H1 (cell line): ENCODE results near the gene APOA1.

Experiments used
- BACH1 ChIP-seq: IDR thresholded peaks from 2 replicates; pipeline ENCODE4 v1.6.1; 2012; ENCODE audit warnings: low read length, improper control_type of control experiment
- CEBPB ChIP-seq: IDR thresholded peaks from 2 replicates; pipeline ENCODE4 v1.6.1; 2012; ENCODE audit warnings: low read depth, low read length
- EGR1 ChIP-seq: IDR thresholded peaks from 2 replicates; pipeline ENCODE4 v1.6.1; 2011; ENCODE audit warnings: low read depth, low read length, borderline replicate concordance
- EP300 ChIP-seq, 2 experiments: IDR thresholded peaks; 1 replicate in 1 of 2; 2 replicates in 1 of 2; pipeline ENCODE4 v1.6.1; 2011 to 2012; ENCODE audit warnings: low read depth in 2 of 2, low read length in 2 of 2, mild to moderate bottlenecking in 2 of 2, borderline replicate concordance in 1 of 2, inconsistent platforms in 1 of 2, moderate library complexity in 1 of 2
- EZH2 ChIP-seq: fragments of 200-600 bp; sonication (generic); IDR thresholded peaks from 2 replicates; pipeline ENCODE4 v1.7.1; 2012; ENCODE audit warnings: low read depth, mild to moderate bottlenecking, moderate library complexity, low read length, inconsistent platforms; ENCODE audit not compliant: severe bottlenecking
- KDM5A ChIP-seq: fragments of 200-600 bp; IDR thresholded peaks from 2 replicates; pipeline ENCODE4 v1.7.1; 2012; ENCODE audit warnings: mild to moderate bottlenecking, low read length, inconsistent platforms, mixed read lengths
- NANOG ChIP-seq: IDR thresholded peaks from 2 replicates; pipeline ENCODE4 v1.6.1; 2011; ENCODE audit warnings: low read length, low read depth, mild to moderate bottlenecking, inconsistent platforms; ENCODE audit not compliant: insufficient read depth, poor library complexity, severe bottlenecking
- POLR2A ChIP-seq, 2 experiments: IDR thresholded peaks; 1 replicate in 1 of 2; 2 replicates in 1 of 2; pipeline ENCODE4 v1.6.1; 2011; ENCODE audit warnings: low read depth in 2 of 2, low read length in 2 of 2, mild to moderate bottlenecking in 2 of 2; ENCODE audit errors: control extremely low read depth in 1 of 2
- POLR2AphosphoS5 ChIP-seq: IDR thresholded peaks from 2 replicates; pipeline ENCODE4 v1.6.1; 2011; ENCODE audit warnings: low read depth, low read length
- RBBP5 ChIP-seq: IDR thresholded peaks from 2 replicates; pipeline ENCODE4 v1.7.1; 2012; ENCODE audit warnings: low read depth, mild to moderate bottlenecking, inconsistent platforms, low read length, moderate library complexity, borderline replicate concordance
- TCF12 ChIP-seq: IDR thresholded peaks from 2 replicates; pipeline ENCODE4 v1.6.1; 2011; ENCODE audit warnings: low read depth, mild to moderate bottlenecking, low read length
- TF ChIP-seq, protein P1 (sequence below): IDR thresholded peaks from 2 replicates; pipeline ENCODE4 v1.6.1; 2012; ENCODE audit warnings: low read length, inconsistent platforms
- TF ChIP-seq, protein P2 (sequence below), 3 experiments: IDR thresholded peaks; 1 replicate in 2 of 3; 2 replicates in 1 of 3; pipeline versions ENCODE4 v1.5.1 to v1.6.1; 2011; ENCODE audit warnings: low read length in 3 of 3, mild to moderate bottlenecking in 3 of 3, inconsistent platforms in 2 of 3, low read depth in 1 of 3, moderate library complexity in 1 of 3; ENCODE audit not compliant: insufficient read depth in 1 of 3; ENCODE audit errors: control extremely low read depth in 1 of 3
- TF ChIP-seq, protein P3 (sequence below): IDR thresholded peaks from 2 replicates; pipeline ENCODE4 v1.6.1; 2011; ENCODE audit warnings: low read depth, mild to moderate bottlenecking, low read length; ENCODE audit not compliant: insufficient read depth

DNA sequence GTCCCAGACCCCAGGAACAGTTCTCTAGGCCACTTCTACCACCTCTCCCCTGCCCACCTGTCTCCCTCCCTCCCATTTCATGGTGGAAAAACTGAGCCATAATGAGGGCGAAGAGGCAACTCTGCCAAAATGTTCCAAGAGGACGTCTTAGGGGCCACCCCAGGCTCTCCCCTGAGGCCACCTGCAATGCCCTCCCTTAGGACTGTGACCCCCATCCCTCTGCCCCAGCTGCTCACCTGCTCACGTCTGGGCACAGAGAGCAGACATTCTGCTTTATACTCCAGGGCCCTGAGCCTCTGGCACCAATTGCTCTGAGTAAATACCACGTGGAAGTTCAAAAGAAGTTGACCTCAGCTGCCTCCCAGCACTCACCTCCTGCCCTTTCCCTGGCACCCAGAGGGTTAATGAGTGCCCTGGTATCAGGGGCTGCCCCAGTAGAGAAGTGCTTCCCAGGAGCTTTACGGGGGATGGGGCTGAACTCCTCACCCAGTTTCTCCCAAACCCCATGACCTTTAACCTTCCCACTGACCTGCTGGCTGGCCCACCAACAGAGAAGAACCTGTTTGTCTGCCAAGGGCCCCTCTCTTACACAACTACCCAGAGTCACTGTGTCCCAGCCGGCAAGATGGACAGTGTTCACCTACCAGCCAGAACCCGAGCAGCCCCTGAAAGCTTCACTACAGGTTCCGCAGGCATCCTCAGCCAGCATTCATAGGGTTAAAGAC is 45.1 kb downstream of the APOA1 start:
- TF ChIP-seq RBBP5 (no peak), POLR2AphosphoS5 (no peak), EGR1 (no peak), POLR2A (IDR thresholded peaks at IDR 0.05; ENCODE audit: control extremely low read depth in 1 of 2, low read depth in 2 of 2, low read length in 2 of 2) (no peak), EP300 (IDR thresholded peaks at IDR 0.05; ENCODE audit: borderline replicate concordance in 1 of 2, low read depth in 2 of 2, low read length in 2 of 2) (no peak), BACH1 (no peak), EZH2 (no peak), TCF12 (no peak), NANOG (no peak), KDM5A (no peak), CEBPB (no peak)
- TF ChIP-seq, protein P1, sequence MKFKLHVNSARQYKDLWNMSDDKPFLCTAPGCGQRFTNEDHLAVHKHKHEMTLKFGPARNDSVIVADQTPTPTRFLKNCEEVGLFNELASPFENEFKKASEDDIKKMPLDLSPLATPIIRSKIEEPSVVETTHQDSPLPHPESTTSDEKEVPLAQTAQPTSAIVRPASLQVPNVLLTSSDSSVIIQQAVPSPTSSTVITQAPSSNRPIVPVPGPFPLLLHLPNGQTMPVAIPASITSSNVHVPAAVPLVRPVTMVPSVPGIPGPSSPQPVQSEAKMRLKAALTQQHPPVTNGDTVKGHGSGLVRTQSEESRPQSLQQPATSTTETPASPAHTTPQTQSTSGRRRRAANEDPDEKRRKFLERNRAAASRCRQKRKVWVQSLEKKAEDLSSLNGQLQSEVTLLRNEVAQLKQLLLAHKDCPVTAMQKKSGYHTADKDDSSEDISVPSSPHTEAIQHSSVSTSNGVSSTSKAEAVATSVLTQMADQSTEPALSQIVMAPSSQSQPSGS = no peak
- TF ChIP-seq, protein P2, sequence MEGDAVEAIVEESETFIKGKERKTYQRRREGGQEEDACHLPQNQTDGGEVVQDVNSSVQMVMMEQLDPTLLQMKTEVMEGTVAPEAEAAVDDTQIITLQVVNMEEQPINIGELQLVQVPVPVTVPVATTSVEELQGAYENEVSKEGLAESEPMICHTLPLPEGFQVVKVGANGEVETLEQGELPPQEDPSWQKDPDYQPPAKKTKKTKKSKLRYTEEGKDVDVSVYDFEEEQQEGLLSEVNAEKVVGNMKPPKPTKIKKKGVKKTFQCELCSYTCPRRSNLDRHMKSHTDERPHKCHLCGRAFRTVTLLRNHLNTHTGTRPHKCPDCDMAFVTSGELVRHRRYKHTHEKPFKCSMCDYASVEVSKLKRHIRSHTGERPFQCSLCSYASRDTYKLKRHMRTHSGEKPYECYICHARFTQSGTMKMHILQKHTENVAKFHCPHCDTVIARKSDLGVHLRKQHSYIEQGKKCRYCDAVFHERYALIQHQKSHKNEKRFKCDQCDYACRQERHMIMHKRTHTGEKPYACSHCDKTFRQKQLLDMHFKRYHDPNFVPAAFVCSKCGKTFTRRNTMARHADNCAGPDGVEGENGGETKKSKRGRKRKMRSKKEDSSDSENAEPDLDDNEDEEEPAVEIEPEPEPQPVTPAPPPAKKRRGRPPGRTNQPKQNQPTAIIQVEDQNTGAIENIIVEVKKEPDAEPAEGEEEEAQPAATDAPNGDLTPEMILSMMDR (IDR thresholded peaks at IDR 0.05; ENCODE audit: control extremely low read depth in 1 of 3, insufficient read depth in 1 of 3, low read depth in 1 of 3, low read length in 3 of 3) = no peak
- TF ChIP-seq, protein P3, sequence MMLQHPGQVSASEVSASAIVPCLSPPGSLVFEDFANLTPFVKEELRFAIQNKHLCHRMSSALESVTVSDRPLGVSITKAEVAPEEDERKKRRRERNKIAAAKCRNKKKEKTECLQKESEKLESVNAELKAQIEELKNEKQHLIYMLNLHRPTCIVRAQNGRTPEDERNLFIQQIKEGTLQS = no peak
